Chondrocyte (in vitro differentiated cells): ENCODE results near the gene HEPN1. TPM values are rescaled to one million over a fixed set of nuclear protein-coding genes. Genes with fewer than 3 reads are reported as not detected.

Experiments
- DNase-seq: peaks from one replicate; pipeline ENCODE4 v3.0.0; 2021; ENCODE audit warnings: mixed read lengths, low spot score
- H3K27ac Mint-ChIP-seq: one replicate; pipeline ENCODE4 v1.8.0; 2021; ENCODE audit warnings: mild to moderate bottlenecking, moderate library complexity, mixed read lengths; ENCODE audit not compliant: unreplicated experiment
- H3K27me3 Mint-ChIP-seq: 2 replicates; pipeline ENCODE4 v1.8.0; 2021; ENCODE audit warnings: low read depth, mixed read lengths
- H3K36me3 Mint-ChIP-seq: 2 replicates; pipeline ENCODE4 v1.8.0; 2021; ENCODE audit warnings: low read depth, mixed read lengths
- H3K4me1 Mint-ChIP-seq: 2 replicates; pipeline ENCODE4 v1.8.0; 2021; ENCODE audit warnings: low read depth, mild to moderate bottlenecking, mixed read lengths
- H3K4me3 Mint-ChIP-seq: one replicate; pipeline ENCODE4 v1.8.0; 2021; ENCODE audit warnings: mild to moderate bottlenecking, moderate library complexity, mixed read lengths; ENCODE audit not compliant: unreplicated experiment
- H3K9me3 Mint-ChIP-seq: 2 replicates; pipeline ENCODE4 v1.8.0; 2021; ENCODE audit warnings: low read depth, mixed read lengths
- CTCF ChIP-seq: fragments of 200-600 bp; sonication (generic); IDR thresholded peaks from 2 replicates; pipeline ENCODE4 v1.5.0; 2021; ENCODE audit warnings: antibody characterized with exemption, mild to moderate bottlenecking, moderate library complexity
- total RNA-seq: library from RNA; stranded (reverse); gene quantifications from 3 replicates; pipeline ENCODE4 v1.2.1, GENCODE V29; 2021

HEPN1 gene
- total RNA-seq, 1 donor from 2014 or later = not detected

- no peaks in the 10 kb centered on the region for H3K36me3 Mint-ChIP-seq
- H3K9me3 Mint-ChIP-seq = peaks cover 4% of the 10 kb centered on the region
- no peak overlapping the region for H3K4me3 Mint-ChIP-seq
- TF ChIP-seq CTCF = peak; percentile 15
- DNase-seq = no peak
- H3K27ac Mint-ChIP-seq = no peak overlapping the region
- no peaks in the 10 kb centered on the region for H3K27me3 Mint-ChIP-seq
- H3K4me1 Mint-ChIP-seq = no peaks in the 10 kb centered on the region
Observed at GRCh38 chr11:124943254-124943616, 24.2 kb downstream of the HEPN1 start.

- Mint-ChIP-seq H3K4me3 (no peak overlapping the region), H3K27me3 (no peaks in the 10 kb centered on the region), H3K4me1 (no peaks in the 10 kb centered on the region), H3K36me3 (peaks cover 3% of the 10 kb centered on the region), H3K9me3 (peaks cover 10% of the 10 kb centered on the region), H3K27ac (no peak overlapping the region)
- no peak for DNase-seq
- TF ChIP-seq CTCF = no peak
Observed at GRCh38 chr11:124943741-124944140, 24.7 kb downstream of the HEPN1 start.

GRCh38 chr11:124944565-124944964, 25.5 kb downstream of the HEPN1 start:
- no peaks in the 10 kb centered on the region for H3K27me3 Mint-ChIP-seq
- peaks cover 6% of the 10 kb centered on the region for H3K36me3 Mint-ChIP-seq
- H3K27ac Mint-ChIP-seq = no peak overlapping the region
- H3K4me3 Mint-ChIP-seq = no peak overlapping the region
- no peak for TF ChIP-seq CTCF
- H3K4me1 Mint-ChIP-seq = no peaks in the 10 kb centered on the region
- DNase-seq = no peak
- peaks cover 10% of the 10 kb centered on the region for H3K9me3 Mint-ChIP-seq

GRCh38 chr11:124945826-124946225, 26.8 kb downstream of the HEPN1 start:
- H3K4me1 Mint-ChIP-seq = no peaks in the 10 kb centered on the region
- no peak for DNase-seq
- H3K36me3 Mint-ChIP-seq = peaks cover 6% of the 10 kb centered on the region
- H3K27me3 Mint-ChIP-seq = no peaks in the 10 kb centered on the region
- no peak overlapping the region for H3K27ac Mint-ChIP-seq
- H3K9me3 Mint-ChIP-seq = peaks cover 10% of the 10 kb centered on the region
- no peak overlapping the region for H3K4me3 Mint-ChIP-seq
- no peak for TF ChIP-seq CTCF

GRCh38 chr11:124946735-124947141, 27.7 kb downstream of the HEPN1 start:
- Mint-ChIP-seq H3K36me3 (peaks cover 6% of the 10 kb centered on the region), H3K9me3 (peaks cover 10% of the 10 kb centered on the region), H3K4me1 (no peaks in the 10 kb centered on the region), H3K27ac (no peak overlapping the region), H3K4me3 (no peak overlapping the region), H3K27me3 (no peaks in the 10 kb centered on the region)
- no peak for DNase-seq
- no peak for TF ChIP-seq CTCF
